GM12801 (cell line): Measurements from ENCODE around the gene RBM17.

Source experiments
- CTCF ChIP-seq: IDR thresholded peaks from one replicate; pipeline ENCODE4 v1.5.1; 2011; ENCODE audit warnings: control low read depth; ENCODE audit not compliant: insufficient read length; ENCODE audit errors: extremely low read depth

Gene RBM17

GRCh38 chr10:6052247-6053221 lies 36.3 kb upstream of the RBM17 start:
- TF ChIP-seq CTCF, result no peak

- TF ChIP-seq CTCF, result no peak
Measured at GRCh38 chr10:6053303-6053702, 35.5 kb upstream of the RBM17 start.

- no peak for TF ChIP-seq CTCF
Measured at GRCh38 chr10:6053816-6054631, 34.8 kb upstream of the RBM17 start.

- TF ChIP-seq CTCF, result no peak
Measured at GRCh38 chr10:6054884-6055283, 34.0 kb upstream of the RBM17 start.

- no peak for TF ChIP-seq CTCF
Measured at GRCh38 chr10:6055929-6056328, 32.9 kb upstream of the RBM17 start.

GRCh38 chr10:6056411-6057135 lies 32.3 kb upstream of the RBM17 start:
- no peak for TF ChIP-seq CTCF
